Spleen (tissue), 7 donors: Measurements from ENCODE around the gene ZNF678.

Experiments
- POLR2A ChIP-seq, 3 donors: fragments of 450-650 bp; IDR thresholded peaks; one replicate each; pipeline ENCODE4 v1.5.1; 2017; ENCODE audit warnings: antibody characterized with exemption in 3 of 3, mild to moderate bottlenecking in 1 of 3
- TF ChIP-seq, protein P1 (sequence below), 11 experiments: fragments of 200-600 bp in 7 of 11; fragments of 450-650 bp in 4 of 11; sonication (generic) in 4 of 11; IDR thresholded peaks in 8 of 11; conservative IDR thresholded peaks in 3 of 11; 1 replicate in 7 of 11; 2 replicates in 4 of 11; pipeline versions ENCODE4 v1.4.0 to v1.8.0; 2016 to 2021; ENCODE audit warnings: antibody characterized with exemption in 11 of 11, inconsistent platforms in 4 of 11, mild to moderate bottlenecking in 1 of 11
- donor health status: DM: no; HTN: no; CAD: no; lungs with moderate emphysema.
- donor health status: DM: no; HTN: no; CAD: no.
- donor health status: DM: no; HTN: no; CAD: no.

DNA sequence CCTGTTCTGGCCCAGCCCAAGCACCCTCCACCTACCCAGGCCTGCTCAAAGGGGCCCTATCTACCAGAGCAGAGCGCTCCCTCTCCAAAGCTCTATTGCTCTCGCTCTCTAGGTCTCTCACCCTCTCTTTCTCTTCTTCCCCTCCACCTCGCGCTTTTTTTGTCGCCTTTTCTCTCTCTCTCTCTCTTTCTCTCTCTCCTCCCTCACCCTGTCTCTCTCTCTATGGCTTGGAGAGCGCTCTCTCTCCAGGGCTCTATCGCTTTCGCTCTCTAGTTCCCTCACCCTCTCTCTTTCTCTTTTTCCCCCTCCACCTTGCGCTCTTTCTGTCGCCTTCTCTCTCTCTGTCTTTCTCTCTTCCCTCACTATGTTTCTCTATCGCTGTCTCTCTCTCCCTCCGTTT lies 3.4 kb upstream of the ZNF678 start:
- TF ChIP-seq, protein P1, sequence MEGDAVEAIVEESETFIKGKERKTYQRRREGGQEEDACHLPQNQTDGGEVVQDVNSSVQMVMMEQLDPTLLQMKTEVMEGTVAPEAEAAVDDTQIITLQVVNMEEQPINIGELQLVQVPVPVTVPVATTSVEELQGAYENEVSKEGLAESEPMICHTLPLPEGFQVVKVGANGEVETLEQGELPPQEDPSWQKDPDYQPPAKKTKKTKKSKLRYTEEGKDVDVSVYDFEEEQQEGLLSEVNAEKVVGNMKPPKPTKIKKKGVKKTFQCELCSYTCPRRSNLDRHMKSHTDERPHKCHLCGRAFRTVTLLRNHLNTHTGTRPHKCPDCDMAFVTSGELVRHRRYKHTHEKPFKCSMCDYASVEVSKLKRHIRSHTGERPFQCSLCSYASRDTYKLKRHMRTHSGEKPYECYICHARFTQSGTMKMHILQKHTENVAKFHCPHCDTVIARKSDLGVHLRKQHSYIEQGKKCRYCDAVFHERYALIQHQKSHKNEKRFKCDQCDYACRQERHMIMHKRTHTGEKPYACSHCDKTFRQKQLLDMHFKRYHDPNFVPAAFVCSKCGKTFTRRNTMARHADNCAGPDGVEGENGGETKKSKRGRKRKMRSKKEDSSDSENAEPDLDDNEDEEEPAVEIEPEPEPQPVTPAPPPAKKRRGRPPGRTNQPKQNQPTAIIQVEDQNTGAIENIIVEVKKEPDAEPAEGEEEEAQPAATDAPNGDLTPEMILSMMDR (IDR thresholded peaks at IDR 0.05 in 8 of 11, conservative IDR thresholded peaks at IDR 0.05 in 3 of 11), result no peak
- TF ChIP-seq POLR2A (IDR thresholded peaks at IDR 0.05), result no peak
